Measurements from ENCODE around the gene WDR49.

- TF ChIP-seq YY1 (IDR thresholded peaks at IDR 0.05; ENCODE audit: insufficient read depth, insufficient read length) (no peak), SUZ12 (IDR thresholded peaks at IDR 0.05; ENCODE audit: extremely low read depth, insufficient read depth, insufficient read length) (no peak)
Observed at GRCh38 chr3:167606836-167607235, 46.9 kb downstream of the WDR49 start.
